GM18505 (cell line): ENCODE measurements around the gene OCSTAMP.

ENCODE experiments used
- ATAC-seq: cut with Tn5 transposase; IDR thresholded peaks from one replicate; pipeline ENCODE4 v1.9.1; 2021; ENCODE audit not compliant: unreplicated experiment
- POLR2A ChIP-seq: IDR thresholded peaks from 4 replicates; pipeline ENCODE4 v1.6.1; 2011; ENCODE audit warnings: borderline replicate concordance; ENCODE audit not compliant: insufficient read depth, insufficient read length; ENCODE audit errors: extremely low read depth

OCSTAMP gene

GRCh38 chr20:46550461-46550860, at the start of gene OCSTAMP:
Gene OCSTAMP (minus strand): TSS chr20:46550654. CDS start chr20:46550560, 94 bp downstream.
- no peak for TF ChIP-seq POLR2A
- ATAC-seq = no peak

GRCh38 chr20:46599227-46599987, 49.0 kb upstream of the OCSTAMP start:
- ATAC-seq = no peak
- TF ChIP-seq POLR2A = no peak

GRCh38 chr20:46595933-46596332, 45.5 kb upstream of the OCSTAMP start:
- TF ChIP-seq POLR2A = no peak
- no peak for ATAC-seq

- no peak for ATAC-seq
- TF ChIP-seq POLR2A = no peak
Observed at GRCh38 chr20:46594725-46595124, 44.3 kb upstream of the OCSTAMP start.

GRCh38 chr20:46592580-46593362, 42.3 kb upstream of the OCSTAMP start:
- no peak for ATAC-seq
- TF ChIP-seq POLR2A = no peak

- ATAC-seq = no peak
- TF ChIP-seq POLR2A = no peak
Observed at GRCh38 chr20:46590443-46590842, 40.0 kb upstream of the OCSTAMP start.

GRCh38 chr20:46588532-46589511, 38.4 kb upstream of the OCSTAMP start:
- no peak for TF ChIP-seq POLR2A
- ATAC-seq = no peak

- no peak for TF ChIP-seq POLR2A
- ATAC-seq = no peak
Observed at GRCh38 chr20:46587986-46588385, 37.5 kb upstream of the OCSTAMP start.

GRCh38 chr20:46586724-46587123, 36.3 kb upstream of the OCSTAMP start:
- ATAC-seq = no peak
- no peak for TF ChIP-seq POLR2A

GRCh38 chr20:46584508-46584907, 34.1 kb upstream of the OCSTAMP start:
- TF ChIP-seq POLR2A = no peak
- no peak for ATAC-seq

GRCh38 chr20:46583411-46584214, 33.2 kb upstream of the OCSTAMP start:
- no peak for ATAC-seq
- TF ChIP-seq POLR2A = no peak

GRCh38 chr20:46582648-46583047, 32.2 kb upstream of the OCSTAMP start:
- TF ChIP-seq POLR2A = no peak
- no peak for ATAC-seq
